ENCODE data around the gene ICOS.

GRCh38 chr2:203918839-203919238 is 17.7 kb upstream of the ICOS start:
- TF ChIP-seq, protein P1, sequence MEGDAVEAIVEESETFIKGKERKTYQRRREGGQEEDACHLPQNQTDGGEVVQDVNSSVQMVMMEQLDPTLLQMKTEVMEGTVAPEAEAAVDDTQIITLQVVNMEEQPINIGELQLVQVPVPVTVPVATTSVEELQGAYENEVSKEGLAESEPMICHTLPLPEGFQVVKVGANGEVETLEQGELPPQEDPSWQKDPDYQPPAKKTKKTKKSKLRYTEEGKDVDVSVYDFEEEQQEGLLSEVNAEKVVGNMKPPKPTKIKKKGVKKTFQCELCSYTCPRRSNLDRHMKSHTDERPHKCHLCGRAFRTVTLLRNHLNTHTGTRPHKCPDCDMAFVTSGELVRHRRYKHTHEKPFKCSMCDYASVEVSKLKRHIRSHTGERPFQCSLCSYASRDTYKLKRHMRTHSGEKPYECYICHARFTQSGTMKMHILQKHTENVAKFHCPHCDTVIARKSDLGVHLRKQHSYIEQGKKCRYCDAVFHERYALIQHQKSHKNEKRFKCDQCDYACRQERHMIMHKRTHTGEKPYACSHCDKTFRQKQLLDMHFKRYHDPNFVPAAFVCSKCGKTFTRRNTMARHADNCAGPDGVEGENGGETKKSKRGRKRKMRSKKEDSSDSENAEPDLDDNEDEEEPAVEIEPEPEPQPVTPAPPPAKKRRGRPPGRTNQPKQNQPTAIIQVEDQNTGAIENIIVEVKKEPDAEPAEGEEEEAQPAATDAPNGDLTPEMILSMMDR (IDR thresholded peaks at IDR 0.05; ENCODE audit: extremely low read depth in 1 of 2, insufficient read depth in 1 of 2, low read depth in 1 of 2, low read length in 2 of 2) = no peak
- no peak for TF ChIP-seq EZH2 (IDR thresholded peaks at IDR 0.05; ENCODE audit: borderline replicate concordance, low read depth, low read length, severe bottlenecking)
